ENCODE data around the gene PIK3CA. TPM values are rescaled to one million over a fixed set of nuclear protein-coding genes. Genes with fewer than 3 reads are reported as not detected.

The PIK3CA gene
- total RNA-seq, 1 experiment from 2014 or later: 12.0 TPM

DNA sequence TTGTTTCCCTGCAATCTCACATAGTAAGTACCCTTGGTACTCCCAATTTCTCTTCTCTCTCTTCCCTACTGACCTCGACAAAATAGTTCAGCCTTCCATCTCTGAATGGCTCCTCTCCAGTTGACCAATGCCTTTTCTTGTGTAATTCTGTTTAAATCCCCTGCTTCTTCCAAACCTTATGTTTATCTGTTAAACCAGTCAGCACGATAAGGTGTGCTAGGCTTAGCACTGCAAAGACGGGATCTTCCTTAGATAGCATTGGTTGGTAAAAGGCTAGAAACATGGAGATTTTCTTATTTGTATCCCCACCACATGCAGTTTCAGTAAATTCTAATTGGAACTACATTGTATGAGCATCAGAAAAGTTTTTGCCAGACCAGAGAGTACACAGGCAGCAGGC lies 128.6 kb downstream of the PIK3CA start:
- no peak overlapping the region for H3K27ac ChIP-seq (ENCODE audit: insufficient read length, low read depth, low read length)
- no peak overlapping the region for H3K18ac ChIP-seq (ENCODE audit: insufficient read length, low read depth, low read length)
- H3K4me3 Mint-ChIP-seq: no peak overlapping the region
- H3K4me1 ChIP-seq (ENCODE audit: insufficient read depth, low read length): no peaks in the 10 kb centered on the region; the same call in 1 of the 2 replicates
- H4K5ac ChIP-seq (ENCODE audit: insufficient read length, low read depth, low read length): no peak overlapping the region
- H3K9me3 ChIP-seq (ENCODE audit: control insufficient read depth, low read depth, low read length): no peaks in the 10 kb centered on the region
- no peak overlapping the region for H4K91ac ChIP-seq (ENCODE audit: insufficient read length, low read depth, low read length)
- H3K4me1 Mint-ChIP-seq: peaks cover 5 to 7% of the 10 kb centered on the region in 2 experiments
- DNase-seq: no peak
- no peaks in the 10 kb centered on the region for H4K20me1 ChIP-seq (ENCODE audit: control insufficient read depth, insufficient read depth, insufficient read length)
- H2BK120ac ChIP-seq (ENCODE audit: low read depth, low read length, poor library complexity, severe bottlenecking): no peak overlapping the region
- no peak overlapping the region for H2AFZ ChIP-seq (ENCODE audit: low read length)
- no peaks in the 10 kb centered on the region for H3K79me2 ChIP-seq (ENCODE audit: insufficient read depth, low read length)
- H2AK5ac ChIP-seq (ENCODE audit: insufficient read length, low read length): no peak overlapping the region
- no peak overlapping the region for H3T11ph ChIP-seq (ENCODE audit: low read length)
- no peak overlapping the region for H4K8ac ChIP-seq (replicated peaks; ENCODE audit: insufficient read length, low read depth, low read length)
- no peaks in the 10 kb centered on the region for H3K9me3 Mint-ChIP-seq
- no peak overlapping the region for H3K4me2 ChIP-seq (ENCODE audit: insufficient read depth, insufficient read length, low read length)
- no peak overlapping the region for H2BK20ac ChIP-seq (ENCODE audit: low read depth, low read length, poor library complexity, severe bottlenecking)
- no peak overlapping the region for H3K9ac ChIP-seq (ENCODE audit: extremely low read depth, insufficient read length, low read length)
- H3K36me3 Mint-ChIP-seq (ENCODE audit: insufficient read depth in 1 of 3, low read depth in 3 of 3): no peaks in the 10 kb centered on the region
- H3K27ac Mint-ChIP-seq: no peak overlapping the region
- H3K79me1 ChIP-seq (ENCODE audit: insufficient read depth, low read depth, low read length, poor library complexity, severe bottlenecking): no peaks in the 10 kb centered on the region
- H3K27me3 ChIP-seq (ENCODE audit: insufficient read depth, low read length): no peaks in the 10 kb centered on the region
- no peak overlapping the region for H3K23ac ChIP-seq (ENCODE audit: insufficient read length, low read depth, low read length)
- no peak overlapping the region for H3K56ac ChIP-seq (ENCODE audit: insufficient read length, low read depth, low read length)
- H3K14ac ChIP-seq (ENCODE audit: insufficient read depth, low read length): no peak overlapping the region
- no peak overlapping the region for H2BK15ac ChIP-seq (ENCODE audit: low read depth, low read length)
- WGBS (ENCODE audit: extremely low coverage, insufficient read length, low lambda C conversion rate): no CpG with 5 or more reads among the region's 3 CpGs
- H2BK12ac ChIP-seq (ENCODE audit: insufficient read length, low read depth, low read length): no peak overlapping the region
- H3K23me2 ChIP-seq (ENCODE audit: insufficient read length, low read depth, low read length, poor library complexity, severe bottlenecking): no peaks in the 10 kb centered on the region
- TF ChIP-seq, protein P1, sequence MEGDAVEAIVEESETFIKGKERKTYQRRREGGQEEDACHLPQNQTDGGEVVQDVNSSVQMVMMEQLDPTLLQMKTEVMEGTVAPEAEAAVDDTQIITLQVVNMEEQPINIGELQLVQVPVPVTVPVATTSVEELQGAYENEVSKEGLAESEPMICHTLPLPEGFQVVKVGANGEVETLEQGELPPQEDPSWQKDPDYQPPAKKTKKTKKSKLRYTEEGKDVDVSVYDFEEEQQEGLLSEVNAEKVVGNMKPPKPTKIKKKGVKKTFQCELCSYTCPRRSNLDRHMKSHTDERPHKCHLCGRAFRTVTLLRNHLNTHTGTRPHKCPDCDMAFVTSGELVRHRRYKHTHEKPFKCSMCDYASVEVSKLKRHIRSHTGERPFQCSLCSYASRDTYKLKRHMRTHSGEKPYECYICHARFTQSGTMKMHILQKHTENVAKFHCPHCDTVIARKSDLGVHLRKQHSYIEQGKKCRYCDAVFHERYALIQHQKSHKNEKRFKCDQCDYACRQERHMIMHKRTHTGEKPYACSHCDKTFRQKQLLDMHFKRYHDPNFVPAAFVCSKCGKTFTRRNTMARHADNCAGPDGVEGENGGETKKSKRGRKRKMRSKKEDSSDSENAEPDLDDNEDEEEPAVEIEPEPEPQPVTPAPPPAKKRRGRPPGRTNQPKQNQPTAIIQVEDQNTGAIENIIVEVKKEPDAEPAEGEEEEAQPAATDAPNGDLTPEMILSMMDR (conservative IDR thresholded peaks at IDR 0.05): no peak
- H3K27me3 Mint-ChIP-seq (ENCODE audit: low read depth): no peaks in the 10 kb centered on the region
- no peak overlapping the region for H2BK5ac ChIP-seq (ENCODE audit: insufficient read length, low read length)
- no peak overlapping the region for H3K4ac ChIP-seq (ENCODE audit: low read depth, low read length)

All from H9 (cell line).